ENCODE measurements around the gene SERINC5.

The SERINC5 gene

GRCh38 chr5:80068246-80068636 lies 187.6 kb downstream of the SERINC5 start:
- intact Hi-C loops (cut with micrococcal nuclease): no loop called here
- Mint-ChIP-seq H3K27me3 (no peaks in the 10 kb centered on the region), H3K4me3 (no peak overlapping the region), H3K9me3 (no peaks in the 10 kb centered on the region), H3K36me3 (ENCODE audit: low read depth) (no peaks in the 10 kb centered on the region), H3K27ac (no peak overlapping the region), H3K4me1 (ENCODE audit: low read depth) (peaks cover 56% of the 10 kb centered on the region)

GRCh38 chr5:80067531-80068245 lies 188.2 kb downstream of the SERINC5 start:
- Mint-ChIP-seq H3K27ac (no peak overlapping the region), H3K9me3 (no peaks in the 10 kb centered on the region), H3K27me3 (no peaks in the 10 kb centered on the region), H3K4me3 (no peak overlapping the region), H3K36me3 (ENCODE audit: low read depth) (no peaks in the 10 kb centered on the region), H3K4me1 (ENCODE audit: low read depth) (peaks cover 56% of the 10 kb centered on the region)
- intact Hi-C loops (cut with micrococcal nuclease): no loop called here

- Mint-ChIP-seq H3K36me3 (ENCODE audit: low read depth) (no peaks in the 10 kb centered on the region), H3K4me3 (no peak overlapping the region)
Measured at GRCh38 chr5:80067016-80067415, 188.8 kb downstream of the SERINC5 start.

GRCh38 chr5:80064124-80064523 lies 191.7 kb downstream of the SERINC5 start:
- intact Hi-C loops (cut with micrococcal nuclease): no loop called here
- Mint-ChIP-seq H3K4me1 (ENCODE audit: low read depth) (peaks cover 26% of the 10 kb centered on the region), H3K4me3 (no peak overlapping the region), H3K36me3 (ENCODE audit: low read depth) (no peaks in the 10 kb centered on the region), H3K9me3 (no peaks in the 10 kb centered on the region), H3K27ac (no peak overlapping the region), H3K27me3 (no peaks in the 10 kb centered on the region)

More at GRCh38 chr5:80067016-80067415, 188.8 kb downstream of the SERINC5 start:
- no peaks in the 10 kb centered on the region for H3K27me3 Mint-ChIP-seq
- H3K4me1 Mint-ChIP-seq (ENCODE audit: low read depth): peaks cover 55% of the 10 kb centered on the region
- no peaks in the 10 kb centered on the region for H3K9me3 Mint-ChIP-seq
- H3K27ac Mint-ChIP-seq: no peak overlapping the region
- intact Hi-C loops (cut with micrococcal nuclease): no loop called here

Data from dendritic cell treated with granulocyte-macrophage colony-stimulating factor and Interleukin-4, amounts not matched to agents 40 ng/mL and 50 ng/mL, for 4 days (primary cell).